DMS 273 (cell line): ENCODE measurements around the gene PRSS48.
"Not testable (repeated sequence)": the region's sequence is repeated elsewhere in the genome, so short reads cannot be mapped to it uniquely, and the experiment has no call there.

Experiments
- DNase-seq: peaks from one replicate; lab custom pipeline; 2025; ENCODE audit not compliant: unreplicated experiment; lab: John Stamatoyannopoulos, UW

The PRSS48 gene

DNA sequence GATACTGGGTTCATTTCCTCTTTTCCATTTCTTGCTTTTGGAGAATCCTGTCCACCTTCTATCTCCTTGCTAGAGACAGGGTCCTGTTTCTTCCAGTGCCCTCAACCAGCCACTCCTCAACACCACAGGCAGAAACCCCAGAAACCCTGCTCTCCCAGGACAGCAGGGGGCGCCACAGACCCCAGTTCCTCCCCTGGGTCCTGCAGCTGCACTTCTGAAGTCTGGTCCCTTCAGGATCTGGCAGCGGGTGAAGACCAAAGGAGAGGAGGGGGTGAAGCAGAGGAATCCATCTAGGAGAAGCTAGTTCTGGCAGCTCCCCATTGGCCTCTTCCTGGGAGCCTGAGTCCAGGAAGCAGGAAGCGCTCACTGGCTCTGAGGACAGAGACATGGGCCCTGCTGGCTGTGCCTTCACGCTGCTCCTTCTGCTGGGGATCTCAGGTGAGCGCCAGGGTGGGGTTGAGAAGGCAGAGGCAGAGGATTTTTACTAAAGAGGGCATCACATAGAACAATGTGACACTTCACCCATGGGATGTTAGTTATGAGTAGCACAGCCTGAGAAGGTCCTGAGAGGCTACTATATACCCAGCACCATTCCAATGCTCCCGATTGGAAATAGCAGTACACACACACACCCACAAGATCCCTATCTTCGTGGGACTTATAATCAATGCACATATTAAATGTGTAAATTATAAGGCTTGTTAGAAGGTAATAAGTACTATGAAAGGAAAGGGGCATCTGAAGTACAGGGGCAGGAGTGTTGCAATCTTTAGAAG, at the start of gene PRSS48:
PRSS48 (plus strand) TSS at position 375 of the 776 bp plus-strand sequence; CDS start at position 387, 12 bp downstream.
- DNase-seq = peak; percentile 56

- no peak for DNase-seq
Observed at GRCh38 chr4:151227172-151227571, 49.8 kb upstream of the PRSS48 start.

DNA sequence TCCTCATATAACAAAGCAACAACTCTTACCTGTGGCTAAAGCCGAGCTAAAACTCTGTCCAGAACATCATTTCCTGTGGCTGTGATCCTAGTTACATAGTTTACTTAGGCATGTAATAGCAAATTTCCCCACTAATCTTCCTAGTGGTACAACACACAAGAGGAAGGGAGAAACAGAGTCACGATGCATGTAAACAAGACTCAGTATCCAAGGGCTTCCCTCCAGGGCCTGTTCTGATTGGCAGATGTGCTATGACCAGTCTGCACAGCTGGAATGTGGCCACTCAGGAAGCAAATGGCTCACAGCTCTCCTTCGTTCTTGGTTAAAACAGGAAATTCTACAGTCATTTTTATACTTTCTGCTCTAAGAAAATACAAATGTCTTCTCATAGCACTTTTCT, 49.2 kb upstream of the PRSS48 start:
- no peak for DNase-seq

DNA sequence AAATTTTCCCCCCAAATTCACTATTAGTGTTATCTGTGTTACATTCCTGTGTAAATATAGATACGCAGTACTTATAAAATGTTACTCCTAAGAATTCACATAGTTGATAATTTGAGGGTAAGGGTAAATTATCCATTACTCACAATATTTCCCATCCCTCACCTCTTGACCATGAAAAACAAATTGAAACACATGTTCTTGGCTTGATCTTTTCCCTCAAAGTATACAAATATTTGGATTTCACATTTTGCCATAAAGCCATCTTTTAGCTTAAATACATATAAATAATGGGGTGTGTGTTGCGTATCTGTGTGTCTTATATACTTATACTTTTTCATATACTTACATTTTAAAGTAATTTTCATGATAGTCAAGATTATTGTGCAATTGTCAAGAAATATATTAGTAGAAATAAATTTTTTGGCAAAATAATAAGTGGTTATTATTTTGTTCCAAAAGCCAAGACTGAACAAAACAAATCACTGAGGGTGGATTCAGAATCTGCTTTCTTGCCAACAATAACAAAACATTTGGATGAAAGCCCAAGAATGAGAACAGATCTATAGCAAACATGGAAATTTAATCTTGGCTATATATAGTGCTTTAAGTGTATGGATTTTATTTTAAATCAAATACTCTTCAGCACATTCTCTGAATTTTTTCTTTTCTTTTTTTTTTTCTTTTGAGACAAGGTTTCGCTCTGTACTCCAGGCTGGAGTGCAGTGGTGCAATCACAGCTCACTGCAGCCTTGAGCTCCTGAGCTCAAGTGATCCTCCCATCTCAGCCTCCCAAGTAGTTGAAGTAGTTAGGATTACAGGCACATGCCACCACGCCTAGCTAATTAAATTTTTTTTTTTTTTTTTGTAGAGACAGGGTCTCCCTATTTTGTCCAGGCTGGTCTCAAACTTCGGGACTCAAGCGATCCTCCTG, 48.5 kb upstream of the PRSS48 start:
- no peak for DNase-seq

- DNase-seq = no peak
Observed at GRCh38 chr4:151231915-151232595, 44.9 kb upstream of the PRSS48 start.

DNA sequence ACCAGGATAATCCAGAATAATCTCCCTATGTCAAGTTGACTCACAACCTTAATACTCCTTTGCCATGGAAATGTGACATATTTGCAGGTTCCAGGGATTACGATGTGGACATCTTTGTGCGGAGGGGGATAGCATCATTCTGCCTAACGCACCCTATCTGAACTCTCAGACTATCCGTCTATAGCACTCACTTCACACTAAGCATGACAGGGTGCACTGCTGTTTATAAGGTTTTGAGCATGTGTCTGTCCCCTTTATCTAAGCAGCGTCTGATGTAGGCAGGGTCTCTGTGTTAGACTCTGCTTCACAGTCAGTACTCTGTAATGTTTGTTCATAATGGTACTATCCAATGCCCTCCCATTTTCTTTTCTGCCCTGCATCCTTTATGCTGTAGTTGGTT, 43.4 kb upstream of the PRSS48 start:
- no peak for DNase-seq

DNA sequence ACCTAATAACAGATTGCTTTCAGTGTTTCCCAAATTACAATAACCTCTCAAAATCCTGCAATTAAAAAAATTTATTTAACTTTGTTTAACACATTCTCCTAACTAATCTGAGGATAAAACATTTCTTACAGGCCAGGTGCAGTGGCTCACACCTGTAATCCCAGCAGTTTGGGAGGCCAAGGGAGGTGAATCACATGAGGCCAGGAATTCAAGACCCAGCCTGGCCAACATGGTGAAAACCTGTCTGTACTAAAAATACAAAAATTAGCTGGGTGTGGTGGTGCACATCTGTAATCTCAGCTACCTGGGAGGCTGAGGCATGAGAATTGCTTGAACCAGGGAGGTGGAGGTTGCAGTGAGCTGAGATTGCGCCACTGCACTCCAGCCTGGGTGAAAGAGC, 41.6 kb upstream of the PRSS48 start:
- DNase-seq = not testable (repeated sequence)

DNA sequence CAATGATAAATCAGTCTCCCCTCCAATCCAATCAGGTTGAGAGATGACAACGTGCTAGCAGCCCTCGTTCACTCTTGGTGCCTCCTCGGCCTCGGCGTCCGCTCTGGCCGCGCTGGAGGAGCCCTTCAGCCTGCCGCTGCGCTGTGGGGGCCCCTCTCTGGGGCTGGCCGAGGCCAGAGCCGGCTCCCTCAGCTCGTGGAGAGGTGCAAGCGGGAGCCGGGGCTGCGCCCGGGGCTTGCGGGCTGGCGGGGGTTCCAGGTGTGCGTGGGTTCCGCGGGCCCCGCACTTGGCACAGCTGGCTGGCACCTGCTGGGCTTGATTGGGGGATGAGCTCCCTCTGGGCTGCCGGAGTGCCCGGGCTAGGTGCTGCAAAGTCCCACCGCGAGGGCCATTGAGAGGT, 40.9 kb upstream of the PRSS48 start:
- no peak for DNase-seq

DNA sequence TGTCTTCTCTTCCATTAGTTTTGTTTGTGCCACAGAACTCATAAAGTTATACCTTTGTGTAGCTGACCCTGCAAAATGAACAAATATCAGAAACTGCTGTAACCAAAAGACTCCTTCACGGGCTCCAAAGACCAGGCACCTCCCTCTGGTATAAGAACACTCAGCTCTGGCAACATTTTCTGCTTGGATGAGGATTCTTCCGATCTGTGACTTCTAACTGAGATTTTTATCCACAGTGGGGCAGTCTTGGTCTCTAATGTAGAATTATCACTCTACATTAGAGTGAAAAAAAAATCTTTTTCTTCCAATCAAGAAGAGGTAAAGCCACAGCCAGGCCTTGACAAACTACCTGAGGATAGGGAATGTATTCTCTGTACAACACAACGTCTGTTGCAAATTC, 38.5 kb upstream of the PRSS48 start:
- no peak for DNase-seq

GRCh38 chr4:151239608-151240007, 37.4 kb upstream of the PRSS48 start:
- no peak for DNase-seq

- DNase-seq = no peak
Observed at GRCh38 chr4:151242305-151242704, 34.7 kb upstream of the PRSS48 start.

DNA sequence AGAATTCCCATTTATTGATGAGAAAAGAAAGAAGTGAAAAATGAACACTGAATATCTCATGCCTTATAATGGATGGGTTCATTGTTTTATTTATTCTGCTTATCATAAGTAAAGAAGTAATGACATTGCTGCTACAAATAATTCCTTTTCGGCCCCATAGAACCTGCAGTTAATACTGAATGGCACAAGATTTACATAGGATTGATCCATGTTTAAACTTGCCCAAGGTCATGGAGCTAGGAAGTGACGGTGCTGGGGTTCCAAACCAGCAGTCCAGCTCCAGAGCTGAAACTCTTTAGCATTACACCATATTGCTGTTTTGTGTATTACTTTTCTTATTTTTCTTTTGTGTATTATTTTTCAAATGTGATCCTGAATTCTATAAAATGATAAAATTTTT, 30.2 kb upstream of the PRSS48 start:
- DNase-seq = no peak

GRCh38 chr4:151247395-151247794, 29.6 kb upstream of the PRSS48 start:
- DNase-seq = no peak

DNA sequence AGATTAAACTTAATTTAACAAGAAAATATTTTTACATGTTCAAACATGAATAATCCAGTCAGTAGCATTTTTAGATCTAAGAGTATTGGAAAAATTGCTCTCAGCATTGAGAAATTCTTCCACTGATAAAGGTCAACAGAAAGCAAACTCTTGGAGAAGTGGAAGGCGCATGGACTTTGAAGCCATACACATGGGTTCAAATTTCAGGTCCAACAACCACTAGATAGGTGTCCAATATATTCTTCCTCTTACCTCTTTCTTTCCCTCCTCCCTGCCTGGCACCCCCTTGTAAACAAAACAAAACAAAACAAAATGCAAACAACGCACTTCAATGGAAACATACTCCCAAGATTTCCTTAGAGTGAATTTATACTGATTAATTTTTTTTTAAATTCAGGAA, 28.4 kb upstream of the PRSS48 start:
- no peak for DNase-seq

DNA sequence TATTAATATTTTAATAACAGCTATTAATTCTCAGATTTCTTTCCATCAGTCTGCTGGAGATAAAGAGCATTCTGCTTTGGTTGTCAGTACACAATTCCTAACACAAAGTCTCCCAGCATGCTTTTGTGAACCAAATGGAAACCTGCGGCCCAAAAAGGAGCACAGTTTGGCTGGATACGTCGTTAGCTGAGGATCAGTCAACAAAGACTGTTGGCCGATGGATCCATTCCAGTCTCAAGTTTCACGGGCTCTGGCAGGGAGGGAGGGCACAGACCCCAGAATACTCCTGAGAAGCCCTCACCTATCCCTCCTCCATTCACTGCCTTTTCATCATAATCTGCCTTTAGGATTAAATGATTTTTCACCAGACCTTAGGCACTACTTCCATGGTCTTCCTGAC, 26.3 kb upstream of the PRSS48 start:
- no peak for DNase-seq

GRCh38 chr4:151251603-151252304, 25.2 kb upstream of the PRSS48 start:
- DNase-seq = no peak

DNA sequence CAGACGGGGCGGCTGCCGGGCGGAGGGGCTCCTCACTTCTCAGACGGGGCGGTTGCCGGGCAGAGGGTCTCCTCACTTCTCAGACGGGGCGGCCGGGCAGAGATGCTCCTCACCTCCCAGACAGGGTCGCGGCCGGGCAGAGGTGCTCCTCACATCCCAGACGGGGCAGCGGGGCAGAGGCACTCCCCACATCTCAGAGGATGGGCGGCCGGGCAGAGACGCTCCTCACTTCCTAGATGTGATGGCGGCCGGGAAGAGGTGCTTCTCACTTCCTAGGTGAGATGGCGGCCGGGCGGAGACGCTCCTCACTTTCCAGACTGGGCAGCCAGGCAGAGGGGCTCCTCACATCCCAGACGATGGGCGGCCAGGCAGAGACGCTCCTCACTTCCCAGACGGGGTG, 21.7 kb upstream of the PRSS48 start:
- not testable (repeated sequence) for DNase-seq

DNA sequence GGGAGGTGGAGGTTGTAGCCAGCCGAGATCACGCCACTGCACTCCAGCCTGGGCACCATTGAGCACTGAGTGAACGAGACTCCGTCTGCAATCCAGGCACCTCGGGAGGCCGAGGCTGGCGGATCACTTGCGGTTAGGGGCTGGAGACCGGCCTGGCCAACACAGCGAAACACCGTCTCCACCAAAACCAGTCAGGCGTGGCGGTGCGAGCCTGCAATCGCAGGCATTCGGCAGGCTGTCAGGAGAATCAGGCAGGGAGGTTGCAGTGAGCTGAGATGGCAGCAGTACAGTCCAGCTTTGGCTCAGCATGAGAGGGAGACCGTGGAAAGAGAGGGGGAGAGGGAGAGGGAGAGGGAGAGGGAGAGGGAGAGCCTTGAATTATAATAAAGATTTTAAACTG, 21.3 kb upstream of the PRSS48 start:
- DNase-seq = not testable (repeated sequence)

DNA sequence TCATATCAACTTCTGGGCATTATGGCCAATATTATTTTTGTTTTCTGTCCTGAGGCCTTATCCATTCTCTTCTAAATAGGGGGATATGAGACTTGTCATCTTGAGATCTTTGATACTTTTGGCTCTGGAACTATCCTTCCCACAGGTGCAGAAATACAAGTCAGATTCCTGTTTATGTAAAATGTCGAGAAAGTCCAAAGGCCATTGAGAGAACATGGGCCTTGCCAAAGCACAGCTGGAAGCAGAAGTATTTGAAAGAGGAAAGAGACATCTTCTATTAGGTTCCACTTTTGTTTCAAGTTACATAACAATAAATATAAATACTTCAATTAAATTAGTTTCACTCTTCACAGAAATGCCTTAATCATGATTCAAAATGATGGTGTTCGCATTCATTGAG, 20.8 kb upstream of the PRSS48 start:
- no peak for DNase-seq

- DNase-seq = no peak
Observed at GRCh38 chr4:151257704-151258103, 19.3 kb upstream of the PRSS48 start.

GRCh38 chr4:151259752-151260151, 17.2 kb upstream of the PRSS48 start:
- no peak for DNase-seq
